Ovary (tissue), 3 donors: ENCODE results near the gene PCDHA1.

Source experiments
- POLR2A ChIP-seq: fragments of 450-650 bp; IDR thresholded peaks from one replicate; pipeline ENCODE4 v1.6.1; 2017; ENCODE audit warnings: antibody characterized with exemption, mild to moderate bottlenecking, moderate library complexity
- TF ChIP-seq, protein P1 (sequence below), 3 donors: fragments of 450-650 bp in 2 of 3; fragments of 200-600 bp in 1 of 3; IDR thresholded peaks; one replicate each; pipeline versions ENCODE4 v1.5.1 to v1.8.0; 2016 to 2022; ENCODE audit warnings: antibody characterized with exemption in 3 of 3, mild to moderate bottlenecking in 1 of 3
- donor health status: DM: no; HTN: no; CAD: no.

DNA sequence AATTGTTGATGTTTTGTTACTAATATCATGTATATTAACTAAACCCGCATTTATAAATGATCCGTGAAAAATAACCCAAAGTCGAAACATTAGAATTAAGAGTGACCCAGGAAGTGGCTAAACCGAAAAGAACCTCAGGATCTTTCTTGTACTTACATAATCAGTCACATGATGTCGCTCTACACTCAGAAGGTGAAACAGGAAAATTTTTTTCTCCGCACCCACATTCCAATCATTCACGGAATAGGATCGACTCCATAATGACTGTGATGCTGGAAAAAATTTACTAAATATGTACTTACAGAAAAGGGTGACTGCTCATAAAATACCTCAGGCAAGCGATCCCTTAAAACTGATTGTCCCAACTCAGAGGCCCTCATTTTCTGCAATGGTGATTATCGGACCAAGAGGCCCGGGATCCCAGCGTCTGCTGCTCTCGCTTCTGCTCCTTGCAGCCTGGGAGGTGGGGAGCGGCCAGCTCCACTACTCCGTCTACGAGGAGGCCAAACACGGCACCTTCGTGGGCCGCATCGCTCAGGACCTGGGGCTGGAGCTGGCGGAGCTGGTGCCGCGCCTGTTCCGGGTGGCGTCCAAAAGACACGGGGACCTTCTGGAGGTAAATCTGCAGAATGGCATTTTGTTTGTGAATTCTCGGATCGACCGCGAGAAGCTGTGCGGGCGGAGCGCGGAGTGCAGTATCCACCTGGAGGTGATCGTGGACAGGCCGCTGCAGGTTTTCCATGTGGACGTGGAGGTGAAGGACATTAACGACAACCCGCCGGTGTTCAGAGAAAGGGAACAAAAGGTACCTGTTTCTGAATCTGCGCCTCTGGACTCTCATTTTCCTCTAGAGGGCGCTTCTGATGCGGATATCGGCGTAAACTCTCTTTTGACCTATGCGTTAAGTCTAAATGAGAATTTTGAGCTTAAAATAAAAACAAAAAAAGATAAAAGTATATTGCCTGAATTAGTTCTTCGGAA lies 89.4 kb downstream of the PCDHA1 start, which contains the start of gene PCDHA12:
- TF ChIP-seq, protein P1, sequence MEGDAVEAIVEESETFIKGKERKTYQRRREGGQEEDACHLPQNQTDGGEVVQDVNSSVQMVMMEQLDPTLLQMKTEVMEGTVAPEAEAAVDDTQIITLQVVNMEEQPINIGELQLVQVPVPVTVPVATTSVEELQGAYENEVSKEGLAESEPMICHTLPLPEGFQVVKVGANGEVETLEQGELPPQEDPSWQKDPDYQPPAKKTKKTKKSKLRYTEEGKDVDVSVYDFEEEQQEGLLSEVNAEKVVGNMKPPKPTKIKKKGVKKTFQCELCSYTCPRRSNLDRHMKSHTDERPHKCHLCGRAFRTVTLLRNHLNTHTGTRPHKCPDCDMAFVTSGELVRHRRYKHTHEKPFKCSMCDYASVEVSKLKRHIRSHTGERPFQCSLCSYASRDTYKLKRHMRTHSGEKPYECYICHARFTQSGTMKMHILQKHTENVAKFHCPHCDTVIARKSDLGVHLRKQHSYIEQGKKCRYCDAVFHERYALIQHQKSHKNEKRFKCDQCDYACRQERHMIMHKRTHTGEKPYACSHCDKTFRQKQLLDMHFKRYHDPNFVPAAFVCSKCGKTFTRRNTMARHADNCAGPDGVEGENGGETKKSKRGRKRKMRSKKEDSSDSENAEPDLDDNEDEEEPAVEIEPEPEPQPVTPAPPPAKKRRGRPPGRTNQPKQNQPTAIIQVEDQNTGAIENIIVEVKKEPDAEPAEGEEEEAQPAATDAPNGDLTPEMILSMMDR (IDR thresholded peaks at IDR 0.05), result no peak
- no peak for TF ChIP-seq POLR2A
